Transverse colon (tissue), 4 donors: ENCODE measurements around the gene CTAG1B. TPM values are rescaled to one million over a fixed set of nuclear protein-coding genes. Genes with fewer than 3 reads are reported as not detected.

Experiments used
- DNase-seq: peaks from one replicate; pipeline ENCODE4 v3.0.0-alpha.2; 2019
- H3K27ac ChIP-seq, 4 donors: fragments of 200-600 bp; sonication (generic); 2 replicates each; pipeline ENCODE4 v1.5.1; 2016 to 2018; ENCODE audit warnings: inconsistent platforms in 4 of 4
- H3K27me3 ChIP-seq: fragments of 200-600 bp; sonication (generic); 2 replicates; pipeline ENCODE4 v1.5.1; 2017; ENCODE audit warnings: inconsistent platforms
- H3K36me3 ChIP-seq, 4 donors: fragments of 200-600 bp; sonication (generic); 2 replicates each; pipeline ENCODE4 v1.5.1; 2017 to 2019; ENCODE audit warnings: inconsistent platforms in 4 of 4
- H3K4me1 ChIP-seq, 4 donors: fragments of 200-600 bp; sonication (generic); 2 replicates each; pipeline ENCODE4 v1.5.1; 2017 to 2020; ENCODE audit warnings: inconsistent platforms in 4 of 4
- H3K4me3 ChIP-seq, 4 donors: fragments of 200-600 bp; sonication (generic); 1 replicate in 1 of 4; 2 replicates in 3 of 4; pipeline versions ENCODE4 v1.5.1 to v1.6.1; 2017 to 2019; ENCODE audit warnings: inconsistent platforms in 4 of 4
- H3K9me3 ChIP-seq, 2 donors: fragments of 200-600 bp; sonication (generic); 2 replicates each; pipeline ENCODE4 v1.5.1; 2017 to 2019; ENCODE audit warnings: inconsistent platforms in 2 of 2
- EP300 ChIP-seq: sonication (generic); formaldehyde crosslinking; IDR thresholded peaks from one replicate; pipeline ENCODE4 v1.6.1; 2017; ENCODE audit warnings: antibody characterized with exemption, low read depth
- POLR2A ChIP-seq: fragments of 450-650 bp; IDR thresholded peaks from one replicate; pipeline ENCODE4 v1.6.1; 2016; ENCODE audit warnings: antibody characterized with exemption, mild to moderate bottlenecking, moderate library complexity
- POLR2AphosphoS5 ChIP-seq, 3 donors: sonication (generic); formaldehyde crosslinking; IDR thresholded peaks; one replicate each; pipeline ENCODE4 v1.6.1; 2016; ENCODE audit warnings: antibody characterized with exemption in 3 of 3
- WGBS, 2 donors: methylation state at CpG; one replicate each; pipeline ENCODE4 v1.1.5; 2018; ENCODE audit warnings: low coverage in 1 of 2; 5-methylcytosine and 5-hydroxymethylcytosine counted together
- in situ Hi-C, 4 donors: fragments of 200-750 bp; cut with MboI; loops; one replicate each; pipeline versions ENCODE4 v1.15.0 to v1.15.1; 2017; ENCODE audit warnings: low sequenced_read_pairs in 3 of 4, low pct_ligation_motif_present in 1 of 4, low pct_unique_long_range_greater_than_20kb in 1 of 4
- intact Hi-C: fragments of 100-400 bp; cut with DNase I; formaldehyde crosslinking; loops from one replicate; pipeline ENCODE4 v1.15.1; 2023; ENCODE audit warnings: low total_unique reads
- total RNA-seq, 4 donors: library from RNA; depleted of rRNA; stranded (reverse); fragments of >200 nt; gene quantifications; one replicate each; pipeline ENCODE4 v1.1.0, GENCODE V29; 2016
- TF ChIP-seq, protein P1 (sequence below), 5 experiments: fragments of 200-600 bp in 3 of 5; fragments of 450-650 bp in 2 of 5; sonication (generic) in 3 of 5; IDR thresholded peaks; 1 replicate in 2 of 5; 2 replicates in 3 of 5; pipeline ENCODE4 v1.5.1; 2016 to 2017; ENCODE audit warnings: antibody characterized with exemption in 5 of 5, inconsistent platforms in 3 of 5, mild to moderate bottlenecking in 2 of 5, moderate library complexity in 1 of 5

Gene CTAG1B
- total RNA-seq, 4 donors from 2014 or later, result not detected

DNA sequence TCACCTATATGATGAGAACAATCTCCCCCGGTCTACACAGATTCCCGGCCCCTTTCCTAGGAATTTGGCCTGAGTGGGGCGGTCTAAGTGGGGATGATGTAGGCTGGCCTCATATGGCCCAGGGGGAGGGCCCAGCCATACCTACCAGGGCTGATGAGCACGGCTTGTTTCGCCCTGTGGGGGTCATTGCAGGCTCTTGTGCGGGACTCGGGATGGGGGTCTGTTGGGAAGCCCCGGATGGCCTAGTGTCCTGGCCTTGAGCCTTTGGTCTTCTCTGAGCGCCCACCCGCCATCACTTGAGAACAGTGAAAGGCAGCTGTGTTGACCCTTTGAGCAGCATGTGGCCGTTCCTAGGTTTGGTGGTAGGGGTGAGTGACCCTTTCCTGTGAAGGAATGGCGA is 39.1 kb upstream of the CTAG1B start:
- no peaks in the 10 kb centered on the region for H3K27me3 ChIP-seq
- in situ Hi-C loops, result no loop called here
- 89 to 100% methylated on average over 1 to 12 of the region's 12 CpGs for WGBS, 2 donors

GRCh38 chrX:154657226-154657805 is 38.2 kb upstream of the CTAG1B start:
- intact Hi-C loops (no loop called here), in situ Hi-C loops (no loop called here)
- Histone ChIP-seq H3K9me3 (no peaks in the 10 kb centered on the region), H3K4me1 (no peaks in the 10 kb centered on the region), H3K27ac (no peak overlapping the region), H3K27me3 (no peaks in the 10 kb centered on the region), H3K36me3 (no peaks in the 10 kb centered on the region), H3K4me3 (no peak overlapping the region)
- TF ChIP-seq EP300, result no peak
- TF ChIP-seq, protein P1, sequence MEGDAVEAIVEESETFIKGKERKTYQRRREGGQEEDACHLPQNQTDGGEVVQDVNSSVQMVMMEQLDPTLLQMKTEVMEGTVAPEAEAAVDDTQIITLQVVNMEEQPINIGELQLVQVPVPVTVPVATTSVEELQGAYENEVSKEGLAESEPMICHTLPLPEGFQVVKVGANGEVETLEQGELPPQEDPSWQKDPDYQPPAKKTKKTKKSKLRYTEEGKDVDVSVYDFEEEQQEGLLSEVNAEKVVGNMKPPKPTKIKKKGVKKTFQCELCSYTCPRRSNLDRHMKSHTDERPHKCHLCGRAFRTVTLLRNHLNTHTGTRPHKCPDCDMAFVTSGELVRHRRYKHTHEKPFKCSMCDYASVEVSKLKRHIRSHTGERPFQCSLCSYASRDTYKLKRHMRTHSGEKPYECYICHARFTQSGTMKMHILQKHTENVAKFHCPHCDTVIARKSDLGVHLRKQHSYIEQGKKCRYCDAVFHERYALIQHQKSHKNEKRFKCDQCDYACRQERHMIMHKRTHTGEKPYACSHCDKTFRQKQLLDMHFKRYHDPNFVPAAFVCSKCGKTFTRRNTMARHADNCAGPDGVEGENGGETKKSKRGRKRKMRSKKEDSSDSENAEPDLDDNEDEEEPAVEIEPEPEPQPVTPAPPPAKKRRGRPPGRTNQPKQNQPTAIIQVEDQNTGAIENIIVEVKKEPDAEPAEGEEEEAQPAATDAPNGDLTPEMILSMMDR (IDR thresholded peaks at IDR 0.05), result no peak
- 93 to 100% methylated on average over 1 to 15 of the region's 15 CpGs for WGBS, 2 donors
- DNase-seq, result no peak

More for the DNA sequence above, 39.1 kb upstream of the CTAG1B start:
- H3K4me1 ChIP-seq, result no peaks in the 10 kb centered on the region
- H3K4me3 ChIP-seq, result no peak overlapping the region
- no peak for DNase-seq
- H3K9me3 ChIP-seq, result no peaks in the 10 kb centered on the region
- H3K27ac ChIP-seq, result no peak overlapping the region
- H3K36me3 ChIP-seq, result no peaks in the 10 kb centered on the region
- intact Hi-C loops, result no loop called here
- TF ChIP-seq, protein P1 (IDR thresholded peaks at IDR 0.05), result no peak
- TF ChIP-seq POLR2AphosphoS5 (IDR thresholded peaks at IDR 0.05), result no peak
- no peak for TF ChIP-seq EP300
- TF ChIP-seq POLR2A, result no peak

DNA sequence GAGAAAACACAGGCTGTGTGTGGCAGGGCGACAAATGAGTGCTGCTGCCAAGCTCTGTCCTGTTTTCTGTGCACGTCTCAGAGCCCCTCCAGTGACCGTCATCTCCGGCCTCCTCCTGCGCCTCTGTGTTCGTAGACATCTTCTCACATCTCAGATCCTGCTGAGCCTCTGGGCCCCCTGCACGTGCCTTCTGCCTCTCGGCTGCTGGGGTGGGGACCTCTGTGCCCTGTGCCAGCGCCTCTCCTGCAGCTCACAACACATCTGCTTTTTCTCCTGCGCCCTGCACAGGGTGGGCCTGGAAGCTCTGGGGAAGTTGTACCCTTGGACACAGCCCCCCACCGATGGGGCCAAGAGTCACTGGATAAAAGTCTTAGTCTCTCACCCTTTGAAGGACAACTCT is 36.7 kb upstream of the CTAG1B start:
- no peak for DNase-seq
- H3K27ac ChIP-seq, result no peak overlapping the region
- 81% methylated on average over 11 of the region's 11 CpGs; no CpG with 5 or more reads in 1 of the 2 donors for WGBS, 2 donors
- H3K9me3 ChIP-seq, result no peaks in the 10 kb centered on the region
- H3K36me3 ChIP-seq, result no peaks in the 10 kb centered on the region
- H3K4me1 ChIP-seq, result no peaks in the 10 kb centered on the region
- intact Hi-C loops (no loop called here), in situ Hi-C loops (no loop called here)
- H3K27me3 ChIP-seq, result no peaks in the 10 kb centered on the region
- TF ChIP-seq, protein P1 (IDR thresholded peaks at IDR 0.05), result no peak
- TF ChIP-seq EP300 (no peak), POLR2AphosphoS5 (IDR thresholded peaks at IDR 0.05) (no peak), POLR2A (no peak)
- no peak overlapping the region for H3K4me3 ChIP-seq

DNA sequence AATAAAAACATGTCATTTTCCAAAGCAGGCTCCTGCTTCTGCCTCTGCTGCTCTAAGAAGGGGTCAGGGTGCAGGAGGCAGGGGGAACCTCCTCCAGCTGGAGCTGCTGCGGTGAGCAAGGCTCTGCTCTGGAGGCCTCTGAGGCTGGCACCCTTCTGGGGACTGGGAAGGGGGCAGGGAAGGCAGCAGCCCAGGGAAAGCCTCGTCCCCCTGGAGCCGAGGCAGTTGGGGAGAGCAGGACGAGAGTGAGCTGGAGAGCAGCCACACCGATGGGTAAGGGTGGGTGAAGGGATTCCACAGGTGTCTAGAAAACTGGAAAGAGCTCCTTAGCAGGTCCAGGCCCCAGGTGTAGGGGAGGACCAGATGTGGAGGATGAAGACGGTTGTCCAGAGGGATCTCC is 36.3 kb upstream of the CTAG1B start:
- Histone ChIP-seq H3K27ac (no peak overlapping the region), H3K4me3 (no peak overlapping the region), H3K36me3 (no peaks in the 10 kb centered on the region), H3K4me1 (no peaks in the 10 kb centered on the region), H3K9me3 (no peaks in the 10 kb centered on the region), H3K27me3 (no peaks in the 10 kb centered on the region)
- no peak for DNase-seq
- no peak for TF ChIP-seq POLR2A
- no peak for TF ChIP-seq EP300
- no peak for TF ChIP-seq POLR2AphosphoS5 (IDR thresholded peaks at IDR 0.05)
- TF ChIP-seq, protein P1 (IDR thresholded peaks at IDR 0.05), result no peak
- intact Hi-C loops (no loop called here), in situ Hi-C loops (no loop called here)
- 78% methylated on average over 6 of the region's 6 CpGs; no CpG with 5 or more reads in 1 of the 2 donors for WGBS, 2 donors
